ENCODE data around the gene CNN2.

GRCh38 chr19:1070931-1071791 is 44.8 kb downstream of the CNN2 start:
- TF ChIP-seq CTCF (IDR thresholded peaks at IDR 0.05) (no peak), POLR2A (IDR thresholded peaks at IDR 0.05) (no peak)
